GM12864 (cell line): ENCODE results near the gene IFT25.
"Not testable (repeated sequence)": the region's sequence is repeated elsewhere in the genome, so short reads cannot be mapped to it uniquely, and the experiment has no call there.

Experiments used
- DNase-seq: peaks from one replicate; pipeline ENCODE4 v3.0.0-alpha.2; 2011; ENCODE audit warnings: low read depth
- H3K4me3 ChIP-seq: 2 replicates; pipeline ENCODE4 v1.5.1; 2011; ENCODE audit warnings: mild to moderate bottlenecking, low read depth, low read length, control low read depth
- TF ChIP-seq, protein P1 (sequence below): IDR thresholded peaks from 2 replicates; pipeline ENCODE4 v1.5.1; 2011; ENCODE audit warnings: low read depth, mild to moderate bottlenecking, moderate library complexity, low read length, control low read depth, inconsistent platforms; ENCODE audit errors: missing control alignments

The IFT25 gene

DNA sequence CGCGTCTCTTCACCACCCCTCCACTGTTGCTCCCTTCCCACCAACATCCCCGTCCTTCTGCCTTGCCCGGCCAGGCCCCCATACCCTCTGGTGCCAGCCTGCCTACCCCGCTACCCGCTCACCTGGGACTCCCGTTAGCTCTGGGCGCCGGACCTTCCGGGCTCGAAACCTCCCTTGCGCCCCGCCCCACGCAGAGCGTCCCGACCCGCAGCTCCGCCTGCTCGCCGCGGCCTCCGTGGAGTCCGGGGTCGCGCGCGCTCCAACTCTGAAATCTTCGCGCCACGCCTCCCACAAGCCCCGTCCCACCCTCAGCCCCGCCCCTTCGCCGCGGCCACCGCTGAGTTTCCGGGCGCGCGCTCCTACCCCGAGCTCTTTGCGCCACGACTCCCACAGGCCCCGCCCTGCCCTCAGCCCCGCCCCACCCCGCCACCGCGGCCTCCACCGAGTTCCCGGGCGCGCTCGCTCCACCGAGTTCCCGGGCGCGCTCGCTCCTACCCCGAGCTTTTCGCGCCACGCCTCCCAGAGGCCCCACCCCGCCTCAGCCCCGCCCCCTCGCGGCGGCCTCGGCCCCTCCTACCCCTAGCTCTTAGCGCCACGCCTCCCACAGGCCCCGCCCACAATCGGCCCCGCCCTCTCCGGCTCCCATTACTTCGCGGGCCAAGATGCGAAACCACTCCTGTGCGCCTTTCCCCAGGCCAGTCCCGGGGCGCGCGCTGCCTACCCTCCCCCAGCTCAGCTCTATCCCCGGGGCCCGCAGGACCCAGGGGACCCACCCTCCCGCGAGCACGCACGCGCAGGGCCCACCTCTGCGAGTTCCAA is at the start of gene IFT25:
Gene IFT25 (minus strand): TSS at position 267 of the 819 bp plus-strand sequence. CDS start 5,617 bp downstream, outside the sequence.
- peak within 1 kb of the TSS; percentile 90 for H3K4me3 ChIP-seq
- DNase-seq: peak; percentile 75
- TF ChIP-seq, protein P1, sequence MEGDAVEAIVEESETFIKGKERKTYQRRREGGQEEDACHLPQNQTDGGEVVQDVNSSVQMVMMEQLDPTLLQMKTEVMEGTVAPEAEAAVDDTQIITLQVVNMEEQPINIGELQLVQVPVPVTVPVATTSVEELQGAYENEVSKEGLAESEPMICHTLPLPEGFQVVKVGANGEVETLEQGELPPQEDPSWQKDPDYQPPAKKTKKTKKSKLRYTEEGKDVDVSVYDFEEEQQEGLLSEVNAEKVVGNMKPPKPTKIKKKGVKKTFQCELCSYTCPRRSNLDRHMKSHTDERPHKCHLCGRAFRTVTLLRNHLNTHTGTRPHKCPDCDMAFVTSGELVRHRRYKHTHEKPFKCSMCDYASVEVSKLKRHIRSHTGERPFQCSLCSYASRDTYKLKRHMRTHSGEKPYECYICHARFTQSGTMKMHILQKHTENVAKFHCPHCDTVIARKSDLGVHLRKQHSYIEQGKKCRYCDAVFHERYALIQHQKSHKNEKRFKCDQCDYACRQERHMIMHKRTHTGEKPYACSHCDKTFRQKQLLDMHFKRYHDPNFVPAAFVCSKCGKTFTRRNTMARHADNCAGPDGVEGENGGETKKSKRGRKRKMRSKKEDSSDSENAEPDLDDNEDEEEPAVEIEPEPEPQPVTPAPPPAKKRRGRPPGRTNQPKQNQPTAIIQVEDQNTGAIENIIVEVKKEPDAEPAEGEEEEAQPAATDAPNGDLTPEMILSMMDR: no peak

DNA sequence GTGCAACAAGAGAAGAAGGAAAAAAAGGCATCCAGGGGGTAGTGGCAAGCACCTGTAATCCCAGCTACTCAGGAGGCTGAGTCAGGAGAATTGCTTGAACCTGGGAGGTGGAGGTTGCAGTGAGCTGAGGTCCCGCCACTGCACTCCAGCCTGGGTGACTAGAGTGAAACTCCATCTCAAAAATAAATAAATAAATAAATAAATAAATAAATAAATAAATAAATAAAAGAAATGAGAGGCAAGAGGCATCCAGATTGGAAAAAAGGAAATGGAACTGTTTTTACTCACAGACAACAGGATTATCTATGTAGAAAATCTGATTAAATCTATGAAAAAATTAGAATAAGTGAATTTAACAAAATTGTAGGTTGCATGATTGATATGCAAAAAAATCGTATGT is 49.0 kb upstream of the IFT25 start:
- not testable (repeated sequence) for DNase-seq, H3K4me3 ChIP-seq

DNA sequence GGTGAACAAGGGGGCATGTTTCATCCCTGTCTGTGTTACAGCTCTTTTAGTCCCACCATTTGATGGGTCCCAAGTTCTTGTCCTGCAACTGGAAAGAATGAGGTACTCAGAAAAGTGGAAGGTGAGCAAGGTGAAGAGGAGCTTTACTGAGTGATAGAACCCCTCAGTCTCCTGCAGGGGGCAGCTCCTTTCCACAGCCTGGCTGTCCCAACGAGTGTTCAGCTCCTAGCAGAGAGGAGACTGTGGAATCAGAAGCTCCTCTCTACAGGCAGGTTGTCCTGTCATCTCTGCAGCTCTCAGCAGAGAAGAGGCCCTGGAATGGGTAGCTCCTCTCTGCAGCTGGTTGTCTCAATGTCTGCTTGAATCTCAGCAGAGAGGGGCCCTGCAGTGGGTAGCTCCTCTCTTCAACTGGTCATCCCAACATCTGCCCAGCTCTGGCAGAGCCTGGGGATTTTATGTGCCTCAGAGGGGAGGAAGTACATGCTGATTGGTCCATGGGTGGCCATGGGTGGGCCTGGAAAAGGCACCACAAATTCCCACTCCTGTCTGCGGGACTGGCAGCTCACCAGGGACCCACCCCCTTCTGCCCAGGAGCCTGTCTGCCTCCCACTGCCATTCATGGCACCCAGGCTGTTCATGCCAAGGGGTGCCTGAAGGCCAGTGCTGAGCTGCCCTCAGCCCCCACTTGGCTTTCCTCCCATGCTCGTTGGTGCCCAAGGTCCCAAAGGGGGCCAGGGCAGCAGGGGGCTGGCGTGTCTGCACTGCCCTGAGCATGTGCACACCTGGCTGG is 46.8 kb upstream of the IFT25 start:
- no peak overlapping the region for H3K4me3 ChIP-seq
- DNase-seq: no peak
- TF ChIP-seq, protein P1: peak; percentile 32

DNA sequence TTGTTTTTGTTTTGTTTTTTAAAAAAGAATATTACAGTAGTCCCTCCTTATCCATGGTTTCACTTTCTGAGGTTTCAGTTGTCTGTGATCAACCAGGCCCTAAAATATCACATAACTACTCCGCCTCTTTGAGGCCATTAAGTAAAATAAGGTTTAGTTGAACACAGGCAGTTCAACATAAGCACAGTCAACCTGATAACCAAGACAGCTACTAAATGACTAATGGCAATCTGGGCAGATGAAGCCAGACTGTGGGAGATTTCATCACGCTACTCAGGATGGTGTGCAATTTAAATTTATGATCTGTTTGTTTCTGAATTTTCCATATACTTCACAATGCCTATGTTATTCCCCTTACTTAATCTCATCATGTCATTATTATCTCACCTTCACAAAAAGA is 42.4 kb upstream of the IFT25 start:
- DNase-seq: no peak
- TF ChIP-seq, protein P1: no peak
- H3K4me3 ChIP-seq: no peak overlapping the region

DNA sequence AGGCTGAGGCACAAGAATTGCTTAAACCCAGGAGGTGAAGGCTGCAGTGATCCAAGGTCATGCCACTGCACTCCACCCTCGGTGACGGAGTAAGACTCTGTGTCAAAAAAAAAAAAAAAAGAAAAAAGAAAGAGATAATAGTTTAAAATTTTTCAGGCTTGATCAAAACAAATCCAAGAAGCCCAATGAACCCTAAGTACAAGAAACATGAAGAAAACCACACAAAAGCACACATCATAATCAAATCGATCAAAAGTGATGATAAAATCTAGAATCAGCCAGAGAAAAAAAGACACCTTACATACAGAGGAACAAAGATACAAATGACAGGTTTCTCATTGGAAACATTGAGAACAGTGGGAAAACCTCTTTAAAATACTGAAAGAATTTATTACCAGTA is 41.0 kb upstream of the IFT25 start:
- DNase-seq: no peak
- H3K4me3 ChIP-seq: no peak overlapping the region
- TF ChIP-seq, protein P1: no peak

DNA sequence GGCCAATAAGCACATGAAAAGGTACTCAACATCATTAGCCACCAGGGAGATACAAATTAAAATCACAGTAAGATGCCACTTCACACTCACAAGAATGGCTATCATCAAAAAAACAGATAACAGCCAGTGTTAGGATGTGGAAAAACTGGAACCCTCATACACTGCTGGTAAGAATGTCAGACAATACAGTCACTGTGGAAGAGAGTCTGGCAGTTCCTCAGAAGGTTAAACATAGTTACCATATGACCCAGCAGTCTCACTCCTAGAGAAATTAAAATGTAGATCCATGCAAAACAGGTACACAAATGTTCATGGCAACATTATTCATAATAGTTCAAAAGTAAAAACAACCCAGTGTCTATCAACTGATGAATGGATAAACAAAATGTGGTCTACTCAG is 39.2 kb upstream of the IFT25 start:
- DNase-seq: no peak
- H3K4me3 ChIP-seq: no peak overlapping the region
- TF ChIP-seq, protein P1: no peak

DNA sequence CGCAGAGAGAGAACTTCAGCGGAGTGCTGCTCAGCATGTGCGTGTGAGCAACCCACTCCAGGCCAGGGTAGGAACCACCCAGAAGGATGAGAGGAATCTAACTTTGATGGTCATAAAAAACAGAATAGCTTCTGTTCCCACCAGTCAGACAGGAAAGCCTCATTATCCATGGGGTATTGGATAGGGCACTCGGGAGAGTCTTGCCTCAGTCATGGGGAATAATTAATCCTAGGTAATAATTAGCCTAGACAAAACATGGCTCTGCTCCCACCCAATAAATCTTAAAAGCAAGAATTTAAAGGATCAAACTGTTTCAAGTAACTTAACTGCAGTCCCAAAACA is 37.2 kb upstream of the IFT25 start:
- no peak for DNase-seq
- no peak overlapping the region for H3K4me3 ChIP-seq
- TF ChIP-seq, protein P1: no peak
